WTC11 (cell line): ENCODE results near the gene CREM. TPM values are rescaled to one million over a fixed set of nuclear protein-coding genes. Genes with fewer than 3 reads are reported as not detected.

Source experiments
- ATAC-seq: fragments of 200-7000 bp; cut with Tn5 transposase; 2 replicates; pipeline ENCODE4 v1.10.0; 2021; ENCODE audit warnings: mild to moderate bottlenecking, moderate library complexity
- CTCF ChIA-PET: fragments of 300-600 bp; sonication (Branson Sonifier 250); formaldehyde crosslinking; loops from one replicate; lab custom pipeline; 2021; ENCODE audit warnings: antibody characterized with exemption; lab: Charles Lee
- POLR2A ChIA-PET: fragments of 350-600 bp; sonication (Branson Sonifier 250); formaldehyde crosslinking; loops from one replicate; lab custom pipeline; 2021; ENCODE audit warnings: antibody characterized with exemption; lab: Charles Lee
- DNase-seq: peaks from one replicate; pipeline ENCODE4 v3.0.0; 2021; ENCODE audit warnings: low spot score
- H3K27ac Mint-ChIP-seq: 2 replicates; pipeline ENCODE4 v1.8.0; 2021; ENCODE audit warnings: mixed read lengths
- H3K27me3 Mint-ChIP-seq: 2 replicates; pipeline ENCODE4 v1.8.0; 2021; ENCODE audit warnings: low read depth, mild to moderate bottlenecking, moderate library complexity, mixed read lengths
- H3K36me3 Mint-ChIP-seq: 2 replicates; pipeline ENCODE4 v1.8.0; 2021; ENCODE audit warnings: mixed read lengths
- H3K4me1 Mint-ChIP-seq: 2 replicates; pipeline ENCODE4 v1.8.0; 2022; ENCODE audit warnings: mixed read lengths
- H3K4me3 Mint-ChIP-seq: 2 replicates; pipeline ENCODE4 v1.8.0; 2021; ENCODE audit warnings: mild to moderate bottlenecking, moderate library complexity, mixed read lengths
- H3K9me3 Mint-ChIP-seq: 2 replicates; pipeline ENCODE4 v1.8.0; 2021; ENCODE audit warnings: mixed read lengths
- AFF4 ChIP-seq: sonication (generic); formaldehyde crosslinking; IDR thresholded peaks from 2 replicates; pipeline ENCODE4 v1.8.1; 2023; ENCODE audit warnings: mild to moderate bottlenecking, missing genetic modification reagents, borderline replicate concordance
- ATF1 ChIP-seq: sonication (generic); formaldehyde crosslinking; IDR thresholded peaks from 2 replicates; pipeline ENCODE4 v1.8.1; 2023; ENCODE audit warnings: mild to moderate bottlenecking, moderate library complexity, missing genetic modification reagents
- ATF3 ChIP-seq: sonication (generic); formaldehyde crosslinking; conservative IDR thresholded peaks from 2 replicates; pipeline ENCODE4 v1.8.1; 2022; ENCODE audit warnings: mild to moderate bottlenecking, missing genetic modification reagents
- EMX1 ChIP-seq: fragments of 250-450 bp; sonication (Bioruptor Pico); IDR thresholded peaks from 2 replicates; pipeline ENCODE4 v1.8.0; 2021; ENCODE audit warnings: mild to moderate bottlenecking
- ETV6 ChIP-seq: sonication (generic); formaldehyde crosslinking; IDR thresholded peaks from 2 replicates; pipeline ENCODE4 v1.8.1; 2022; ENCODE audit warnings: mild to moderate bottlenecking, missing genetic modification reagents
- FOXJ3 ChIP-seq: sonication (generic); formaldehyde crosslinking; IDR thresholded peaks from 2 replicates; pipeline ENCODE4 v1.9.0; 2021; ENCODE audit warnings: missing genetic modification reagents, mild to moderate bottlenecking, borderline replicate concordance
- GABPB1 ChIP-seq: sonication (generic); formaldehyde crosslinking; IDR thresholded peaks from 2 replicates; pipeline ENCODE4 v1.8.1; 2023; ENCODE audit warnings: mild to moderate bottlenecking, missing genetic modification reagents
- GRHL2 ChIP-seq: fragments of 250-450 bp; sonication (Bioruptor Pico); IDR thresholded peaks from 2 replicates; pipeline ENCODE4 v1.8.0; 2022; ENCODE audit warnings: mild to moderate bottlenecking, moderate library complexity; ENCODE audit not compliant: insufficient replicate concordance, severe bottlenecking
- GTF2I ChIP-seq: fragments of 250-450 bp; sonication (Bioruptor Pico); conservative IDR thresholded peaks from 2 replicates; pipeline ENCODE4 v1.4.0; 2021; ENCODE audit warnings: mild to moderate bottlenecking
- HMGXB4 ChIP-seq: sonication (generic); formaldehyde crosslinking; IDR thresholded peaks from 2 replicates; pipeline ENCODE4 v1.8.1; 2023; ENCODE audit warnings: mild to moderate bottlenecking, moderate library complexity, missing genetic modification reagents
- IRF2 ChIP-seq: sonication (generic); formaldehyde crosslinking; IDR thresholded peaks from 2 replicates; pipeline ENCODE4 v1.8.0; 2022; ENCODE audit warnings: low read depth, missing genetic modification reagents, borderline replicate concordance
- MAX ChIP-seq: sonication (generic); formaldehyde crosslinking; IDR thresholded peaks from 2 replicates; pipeline ENCODE4 v1.8.0; 2022; ENCODE audit warnings: mild to moderate bottlenecking, missing genetic modification reagents
- MXD4 ChIP-seq: fragments of 250-450 bp; sonication (Bioruptor Pico); IDR thresholded peaks from 2 replicates; pipeline ENCODE4 v1.8.0; 2021; ENCODE audit warnings: mild to moderate bottlenecking, moderate library complexity, borderline replicate concordance
- NFYB ChIP-seq: sonication (generic); formaldehyde crosslinking; conservative IDR thresholded peaks from 2 replicates; pipeline ENCODE4 v1.8.0; 2022; ENCODE audit warnings: low read depth, missing genetic modification reagents
- NR1H2 ChIP-seq: sonication (generic); formaldehyde crosslinking; IDR thresholded peaks from 2 replicates; pipeline ENCODE4 v1.9.0; 2021; ENCODE audit warnings: mild to moderate bottlenecking, moderate library complexity, missing genetic modification reagents
- NR2C2 ChIP-seq: sonication (generic); formaldehyde crosslinking; IDR thresholded peaks from 2 replicates; pipeline ENCODE4 v1.8.0; 2022; ENCODE audit warnings: mild to moderate bottlenecking, missing genetic modification reagents
- TCF7 ChIP-seq: sonication (generic); formaldehyde crosslinking; IDR thresholded peaks from 2 replicates; pipeline ENCODE4 v1.8.0; 2022; ENCODE audit warnings: mild to moderate bottlenecking, low read depth, missing genetic modification reagents, moderate library complexity
- ZNF232 ChIP-seq: sonication (generic); formaldehyde crosslinking; IDR thresholded peaks from 2 replicates; pipeline ENCODE4 v1.8.0; 2022; ENCODE audit warnings: mild to moderate bottlenecking, missing genetic modification reagents
- ZNF263 ChIP-seq: sonication (generic); formaldehyde crosslinking; IDR thresholded peaks from 2 replicates; pipeline ENCODE4 v1.8.1; 2022; ENCODE audit warnings: low read depth, mild to moderate bottlenecking, moderate library complexity, missing genetic modification reagents
- ZNF396 ChIP-seq: fragments of 250-450 bp; sonication (Bioruptor Pico); IDR thresholded peaks from 2 replicates; pipeline ENCODE4 v1.8.0; 2021; ENCODE audit warnings: mild to moderate bottlenecking, moderate library complexity, borderline replicate concordance
- ZNF512 ChIP-seq: sonication (generic); formaldehyde crosslinking; IDR thresholded peaks from 2 replicates; pipeline ENCODE4 v1.8.1; 2022; ENCODE audit warnings: missing genetic modification reagents, borderline replicate concordance
- ZNF671 ChIP-seq: fragments of 250-450 bp; sonication (Bioruptor Pico); IDR thresholded peaks from 2 replicates; pipeline ENCODE4 v1.8.0; 2021; ENCODE audit warnings: mild to moderate bottlenecking
- ZSCAN18 ChIP-seq: fragments of 250-450 bp; sonication (Bioruptor Pico); IDR thresholded peaks from 2 replicates; pipeline ENCODE4 v2.1.2; 2022; ENCODE audit warnings: mild to moderate bottlenecking, moderate library complexity
- total RNA-seq: library from RNA; stranded (reverse); gene quantifications from 3 replicates; pipeline ENCODE4 v1.2.3, GENCODE V29; 2021
- TF ChIP-seq, protein P1 (sequence below): fragments of 250-450 bp; sonication (Bioruptor Pico); IDR thresholded peaks from 2 replicates; pipeline ENCODE4 v1.8.0; 2021; ENCODE audit warnings: mild to moderate bottlenecking

Gene CREM
- total RNA-seq, 1 experiment from 2014 or later = 23.6 TPM

- Mint-ChIP-seq H3K36me3 (no peaks in the 10 kb centered on the region), H3K27ac (peak overlapping the region; percentile 1; the same call in 1 of the 2 replicates), H3K4me3 (no peak overlapping the region), H3K9me3 (no peaks in the 10 kb centered on the region), H3K4me1 (peaks cover 14% of the 10 kb centered on the region), H3K27me3 (no peaks in the 10 kb centered on the region)
- no peak for DNase-seq
- TF ChIP-seq ZNF512 (CRISPR knock-in tag) = no peak
- no peak for TF ChIP-seq FOXJ3
- TF ChIP-seq ZNF396 (CRISPR knock-in tag) = no peak
- TF ChIP-seq NFYB (CRISPR knock-in tag) = no peak
- no peak for TF ChIP-seq ETV6 (CRISPR knock-in tag)
- TF ChIP-seq ZNF671 (CRISPR knock-in tag) = no peak
- no peak for TF ChIP-seq GABPB1 (CRISPR knock-in tag)
- no peak for TF ChIP-seq ATF3 (CRISPR knock-in tag)
- no peak for TF ChIP-seq ZNF232 (CRISPR knock-in tag)
- TF ChIP-seq IRF2 (CRISPR knock-in tag) = no peak
- no peak for TF ChIP-seq HMGXB4 (CRISPR knock-in tag)
- no peak for TF ChIP-seq AFF4
- TF ChIP-seq ZSCAN18 = no peak
- no peak for TF ChIP-seq MXD4 (CRISPR knock-in tag)
- TF ChIP-seq EMX1 (CRISPR knock-in tag) = no peak
- TF ChIP-seq NR2C2 (CRISPR knock-in tag) = no peak
- no peak for TF ChIP-seq NR1H2 (CRISPR knock-in tag)
- TF ChIP-seq ATF1 (CRISPR knock-in tag) = no peak
- ChIA-PET POLR2A (interaction anchor here (0.7 kb wide), 1 partner anchor 82 kb away, joined by 8 read pairs; no protein-coding TSS in a partner anchor), CTCF (interaction anchor here (1.6 kb wide), 1 partner anchor 63 kb away, joined by 3 read pairs; no protein-coding TSS in a partner anchor)
- ATAC-seq = no peak
Observed at GRCh38 chr10:35132727-35133126, 6.1 kb downstream of the CREM start.

DNA sequence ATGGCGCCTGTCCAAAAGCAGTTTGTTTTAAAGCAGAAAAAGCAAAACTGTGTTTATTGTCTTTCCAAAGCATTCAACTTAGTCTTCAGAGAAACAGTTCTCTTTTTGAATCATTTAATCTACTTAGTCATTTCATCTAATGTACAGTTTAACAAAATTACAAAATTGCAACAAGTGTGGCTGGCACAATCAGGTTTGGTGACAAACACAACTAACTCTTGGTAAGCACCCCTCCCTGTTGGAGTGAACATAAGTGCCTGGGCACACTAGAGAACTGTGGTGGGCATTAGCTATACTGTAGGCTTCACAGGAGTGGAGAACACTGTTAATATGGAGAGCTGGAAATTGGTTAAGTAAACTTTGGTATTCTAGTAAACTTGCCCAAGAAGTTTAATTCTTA lies 6.9 kb downstream of the CREM start:
- ChIA-PET POLR2A (interaction anchor here (1.2 kb wide), 1 partner anchor 62 kb away, joined by 4 read pairs; no protein-coding TSS in a partner anchor), CTCF (interaction anchor here (0.6 kb wide), 1 partner anchor 191 kb away, joined by 3 read pairs; no protein-coding TSS in a partner anchor)
- ATAC-seq = no peak
- Mint-ChIP-seq H3K27ac (peak overlapping the region; percentile 79; the same call in 1 of the 2 replicates), H3K4me1 (peaks cover 9% of the 10 kb centered on the region), H3K36me3 (no peaks in the 10 kb centered on the region), H3K4me3 (no peak overlapping the region), H3K27me3 (no peaks in the 10 kb centered on the region), H3K9me3 (no peaks in the 10 kb centered on the region)
- DNase-seq = no peak
- TF ChIP-seq ZNF263 (CRISPR knock-in tag) = no peak
- TF ChIP-seq GTF2I = no peak
- no peak for TF ChIP-seq MAX (CRISPR knock-in tag)
- TF ChIP-seq, protein P1, sequence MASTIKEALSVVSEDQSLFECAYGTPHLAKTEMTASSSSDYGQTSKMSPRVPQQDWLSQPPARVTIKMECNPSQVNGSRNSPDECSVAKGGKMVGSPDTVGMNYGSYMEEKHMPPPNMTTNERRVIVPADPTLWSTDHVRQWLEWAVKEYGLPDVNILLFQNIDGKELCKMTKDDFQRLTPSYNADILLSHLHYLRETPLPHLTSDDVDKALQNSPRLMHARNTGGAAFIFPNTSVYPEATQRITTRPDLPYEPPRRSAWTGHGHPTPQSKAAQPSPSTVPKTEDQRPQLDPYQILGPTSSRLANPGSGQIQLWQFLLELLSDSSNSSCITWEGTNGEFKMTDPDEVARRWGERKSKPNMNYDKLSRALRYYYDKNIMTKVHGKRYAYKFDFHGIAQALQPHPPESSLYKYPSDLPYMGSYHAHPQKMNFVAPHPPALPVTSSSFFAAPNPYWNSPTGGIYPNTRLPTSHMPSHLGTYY (CRISPR knock-in tag) = no peak
- TF ChIP-seq TCF7 = no peak
- no peak for TF ChIP-seq NR1H2 (CRISPR knock-in tag)
- TF ChIP-seq ZSCAN18 = no peak
- TF ChIP-seq GRHL2 (CRISPR knock-in tag) = no peak
